Pulmonary artery endothelial cell (primary cell): ENCODE results near the gene CAMTA1. TPM values are rescaled to one million over a fixed set of nuclear protein-coding genes. Genes with fewer than 3 reads are reported as not detected.

Source experiments
- DNase-seq: peaks from one replicate; pipeline ENCODE4 v3.0.0-alpha.2; 2011; ENCODE audit warnings: low read depth, low spot score
- total RNA-seq: library from RNA; depleted of rRNA; stranded (reverse); fragments of >200 nt; gene quantifications from 2 replicates; pipeline ENCODE4 v1.2.3, GENCODE V29; 2014

CAMTA1 gene
- total RNA-seq, 1 donor from 2014 or later = 54.0 TPM

DNA sequence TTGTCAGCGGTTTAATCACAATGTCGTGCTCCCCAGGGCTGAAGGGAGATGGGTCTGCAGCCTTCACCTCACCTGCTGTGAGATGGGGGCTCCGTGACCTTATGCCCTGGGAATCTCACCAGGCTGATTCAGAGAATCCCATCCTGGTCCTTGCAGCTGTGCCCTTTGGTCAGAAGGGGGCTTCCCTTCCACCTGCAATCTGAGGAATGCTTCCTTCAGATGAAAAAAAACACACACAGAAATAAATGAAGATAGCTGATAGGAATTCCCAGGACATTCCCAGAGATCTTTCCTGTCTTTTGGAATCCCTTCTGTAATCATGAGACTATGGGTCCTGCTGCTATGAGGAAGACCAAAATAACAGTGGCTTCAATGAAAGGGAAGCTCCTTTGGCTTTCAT, 858.8 kb downstream of the CAMTA1 start:
- DNase-seq = no peak

DNA sequence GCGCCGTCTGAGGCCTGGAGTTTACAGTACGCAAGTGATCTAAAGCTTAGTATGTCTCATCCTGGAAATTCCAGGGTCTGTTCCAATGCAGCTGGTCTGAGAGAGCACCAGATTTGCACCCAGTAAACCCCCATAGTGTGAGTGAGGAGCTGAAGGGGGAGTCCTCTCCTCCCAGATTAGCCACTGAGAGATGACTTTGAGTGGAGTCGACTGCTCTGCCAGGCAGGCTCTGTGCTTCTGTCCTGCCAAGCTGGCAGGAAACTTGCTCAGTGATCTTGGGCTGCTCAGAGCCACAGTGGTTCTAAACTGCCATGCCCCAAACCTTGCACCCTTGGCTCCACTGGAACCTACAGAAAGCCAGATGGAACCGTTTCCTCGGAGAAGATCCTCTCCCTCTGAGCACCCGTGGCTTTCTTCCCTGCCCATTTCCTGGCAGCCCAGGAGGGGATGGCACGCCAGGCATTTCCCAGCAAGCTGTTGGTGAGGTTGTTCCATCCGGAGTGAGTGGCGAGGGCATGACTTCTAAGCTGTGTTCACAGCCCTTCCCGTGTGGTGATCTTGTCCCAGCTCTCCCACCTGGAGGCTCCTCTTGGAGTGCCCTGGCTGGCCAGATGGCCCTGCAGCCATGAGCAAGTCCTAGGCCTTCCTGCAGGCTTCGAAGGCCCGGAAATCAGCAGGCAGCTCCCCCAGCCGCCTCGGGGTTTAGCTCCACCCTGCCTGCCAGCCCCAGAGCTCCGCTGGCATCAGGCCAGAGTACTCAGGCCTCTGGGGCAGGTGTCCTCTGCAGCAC, 859.9 kb downstream of the CAMTA1 start:
- no peak for DNase-seq

DNA sequence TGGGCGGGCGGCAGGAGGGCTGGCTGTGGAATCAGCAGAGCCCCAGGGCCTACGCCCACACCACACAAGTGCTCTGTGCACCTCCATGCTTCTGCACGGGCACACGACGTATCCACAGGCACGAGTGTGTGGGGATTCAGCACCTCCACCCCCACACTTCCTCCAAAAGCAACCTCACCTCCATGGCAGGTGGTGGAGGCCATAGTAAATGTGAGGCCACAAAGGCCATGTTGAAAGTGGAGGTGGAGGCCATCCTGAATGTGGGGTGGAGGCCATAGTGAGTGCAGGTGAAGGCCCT, 860.4 kb downstream of the CAMTA1 start:
- DNase-seq = no peak

DNA sequence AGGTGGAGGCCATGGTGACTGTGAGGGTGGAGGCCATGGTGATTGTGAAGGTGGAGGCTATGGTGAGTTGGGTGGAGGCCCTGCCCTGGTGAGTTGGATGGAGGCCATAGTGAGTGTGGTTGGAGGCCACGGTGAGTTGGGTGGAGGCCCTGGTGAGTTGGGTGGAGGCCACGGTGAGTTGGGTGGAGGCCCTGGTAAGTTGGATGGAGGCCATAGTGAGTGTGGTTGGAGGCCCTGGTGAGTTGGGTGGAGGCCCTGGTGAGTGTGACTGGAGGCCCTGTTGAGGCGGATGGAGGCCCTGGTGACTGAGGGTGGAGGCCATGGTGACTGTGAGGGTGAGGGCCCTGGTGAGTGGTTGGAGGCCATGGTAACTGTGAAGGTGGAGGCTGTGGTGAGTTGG, 860.9 kb downstream of the CAMTA1 start:
- no peak for DNase-seq

DNA sequence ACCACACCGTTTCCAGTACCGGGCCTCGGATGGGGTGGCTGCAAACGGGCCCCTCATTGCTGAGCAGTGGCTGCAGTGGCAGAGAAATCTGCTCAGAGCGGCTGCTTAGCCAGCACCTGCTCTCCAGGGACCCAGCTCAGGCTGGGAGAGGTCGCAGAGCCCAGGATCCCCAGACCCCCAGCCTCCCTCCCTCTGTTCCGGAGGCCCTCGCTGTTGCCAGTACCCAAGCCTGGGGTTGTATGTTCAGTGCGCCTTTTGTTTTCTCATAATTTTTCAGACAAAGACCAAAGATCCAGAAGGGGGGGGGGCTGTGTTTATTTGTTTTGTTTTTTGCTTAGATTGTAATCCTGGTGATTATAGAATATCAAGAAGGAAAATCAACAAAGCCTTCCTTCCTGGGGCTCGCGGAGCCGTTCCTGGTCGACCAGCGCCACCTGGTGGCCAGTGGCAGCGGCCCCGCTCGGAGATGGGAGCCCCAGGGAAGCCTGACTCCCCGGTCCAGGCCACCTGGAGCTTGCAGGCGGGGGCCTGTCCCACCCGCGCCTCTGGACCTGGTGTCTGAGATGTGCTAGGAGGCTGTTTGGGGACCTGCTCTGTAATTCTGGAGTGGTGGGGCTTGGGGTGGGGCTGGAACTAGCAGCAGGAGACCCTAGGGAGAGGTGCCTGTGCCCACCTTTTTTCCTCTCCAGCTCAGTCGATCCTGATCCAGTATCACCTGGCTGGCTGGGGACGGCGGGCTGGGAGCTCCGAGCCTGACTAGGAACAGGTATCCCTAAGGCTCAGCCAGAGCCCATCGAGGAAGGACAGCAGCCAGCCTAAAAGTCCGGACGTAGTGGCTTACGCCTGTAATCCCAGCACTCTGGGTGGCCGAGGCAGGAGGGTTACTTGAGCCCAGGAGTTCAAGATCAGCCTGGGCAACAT, 862.0 kb downstream of the CAMTA1 start:
- no peak for DNase-seq

DNA sequence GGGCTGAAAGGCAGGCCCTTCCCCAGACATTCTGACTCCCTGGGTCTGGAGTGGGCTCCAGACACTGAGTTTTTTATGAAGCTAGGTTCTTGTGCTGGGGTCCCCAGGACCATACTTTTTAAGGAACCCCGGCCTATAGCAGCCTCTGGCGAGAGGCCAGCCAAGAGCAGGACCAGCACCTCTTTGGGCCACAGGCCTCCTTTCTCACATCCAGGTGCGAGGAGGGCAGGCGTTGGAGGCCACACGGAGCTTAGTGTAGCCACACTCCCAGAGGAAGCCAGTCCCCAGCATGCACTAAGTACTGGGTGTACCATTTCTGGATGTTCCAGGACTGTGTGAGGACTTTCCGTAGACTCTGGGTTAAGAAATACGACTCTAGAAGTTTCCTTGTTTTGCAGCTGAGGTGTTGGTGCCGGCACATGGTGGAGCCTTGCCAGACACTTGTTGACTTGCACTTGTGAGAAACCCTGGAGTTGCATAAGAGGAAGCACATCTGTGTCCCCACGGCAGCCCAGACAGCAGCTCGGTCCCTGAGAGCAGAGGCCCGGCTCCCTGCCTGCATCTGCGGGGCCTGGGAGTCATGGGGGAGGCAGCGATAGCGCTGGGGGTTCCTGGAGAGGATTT, 863.6 kb downstream of the CAMTA1 start:
- no peak for DNase-seq

GRCh38 chr1:7650801-7651200, 865.5 kb downstream of the CAMTA1 start:
- no peak for DNase-seq

DNA sequence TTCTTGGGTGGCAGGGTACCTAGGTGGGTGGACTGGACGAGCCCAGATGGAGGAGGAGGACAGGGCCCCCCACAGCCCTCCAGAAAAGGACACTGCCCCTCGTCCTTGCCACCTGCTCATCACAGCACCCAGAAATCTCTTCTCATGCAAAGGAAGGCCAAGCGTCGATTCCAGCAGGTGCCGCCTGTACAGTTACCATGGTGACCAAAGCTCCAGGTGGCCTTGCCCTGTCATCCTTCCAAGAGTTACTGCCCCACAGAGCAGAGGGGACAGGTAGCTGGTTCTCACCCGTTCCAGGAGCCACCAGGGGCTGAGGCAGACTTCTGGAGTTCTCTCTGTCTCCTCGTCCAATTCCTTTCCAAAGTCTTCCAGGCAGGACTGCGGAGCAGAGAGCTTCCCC, 865.9 kb downstream of the CAMTA1 start:
- DNase-seq = no peak

GRCh38 chr1:7652061-7652460, 866.8 kb downstream of the CAMTA1 start:
- no peak for DNase-seq

- DNase-seq = no peak
Measured at GRCh38 chr1:7652515-7653098, 867.4 kb downstream of the CAMTA1 start.

GRCh38 chr1:7654725-7655124, 869.5 kb downstream of the CAMTA1 start:
- DNase-seq = no peak

DNA sequence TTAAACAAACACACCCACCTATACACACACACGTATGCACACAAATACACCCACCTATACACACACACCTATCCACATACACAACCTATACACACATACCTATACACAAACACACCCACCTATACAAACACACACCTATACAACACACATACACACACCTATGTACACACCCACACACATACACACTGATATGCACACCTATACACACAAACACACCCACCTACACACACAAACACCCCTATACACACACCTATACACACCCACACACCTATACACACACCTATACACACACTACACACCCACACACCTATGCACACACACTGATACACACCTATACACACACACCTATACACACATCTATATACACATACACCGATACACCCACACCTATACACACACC, 870.1 kb downstream of the CAMTA1 start:
- no peak for DNase-seq

DNA sequence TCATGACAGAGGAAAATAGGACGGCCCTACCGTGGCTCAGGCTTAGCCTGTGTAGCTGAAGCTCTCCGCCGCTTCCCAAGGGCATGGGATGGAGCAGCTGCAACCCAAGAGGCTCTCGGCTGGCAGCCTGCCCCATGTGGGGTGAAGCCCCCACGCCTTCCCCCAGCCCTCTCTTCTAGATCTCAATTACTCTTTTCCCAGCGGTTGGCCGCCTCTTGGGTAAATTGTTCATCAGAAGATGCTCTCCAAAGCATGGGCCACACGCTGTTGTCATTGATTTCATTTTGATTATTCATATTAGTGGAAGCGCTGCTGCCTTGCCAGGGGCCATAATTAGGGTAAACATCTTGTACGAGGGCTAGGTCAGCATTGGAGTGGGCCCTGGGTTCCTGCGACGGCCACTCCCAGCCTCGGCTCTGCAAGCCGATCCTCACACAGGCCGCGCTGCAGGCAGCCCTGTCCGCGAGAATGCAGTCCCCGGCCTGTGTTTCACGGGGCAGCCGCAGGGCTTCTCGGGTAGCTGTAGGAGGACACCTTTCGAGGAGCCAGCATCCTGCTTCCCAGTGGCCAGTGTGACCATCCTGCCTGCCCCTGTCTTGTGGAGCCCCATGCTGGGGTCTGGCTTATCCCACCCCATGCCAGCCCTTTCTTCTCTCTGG, 871.4 kb downstream of the CAMTA1 start:
- DNase-seq = no peak

GRCh38 chr1:7657287-7658016, 872.2 kb downstream of the CAMTA1 start:
- DNase-seq = no peak

- DNase-seq = no peak
Measured at GRCh38 chr1:7658099-7658498, 872.8 kb downstream of the CAMTA1 start.

DNA sequence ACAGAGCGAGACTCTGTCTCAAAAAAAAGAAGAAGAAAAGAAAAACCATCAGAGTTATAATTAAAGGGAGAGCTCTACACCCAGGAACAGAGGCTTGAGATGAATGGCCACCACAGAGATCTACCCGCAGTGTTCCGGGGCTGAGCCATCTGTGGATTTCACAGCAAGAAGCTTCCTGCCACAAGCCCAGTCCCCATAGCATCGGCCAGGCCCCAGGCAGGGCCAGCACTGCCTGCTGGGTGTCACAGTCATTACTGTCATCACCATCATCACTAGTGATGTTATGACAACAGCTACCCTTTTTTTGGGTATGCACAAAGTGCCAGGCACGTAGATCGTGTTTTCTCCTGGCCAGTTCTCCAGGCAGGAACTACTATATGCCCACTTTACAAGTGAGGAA, 874.3 kb downstream of the CAMTA1 start:
- no peak for DNase-seq

DNA sequence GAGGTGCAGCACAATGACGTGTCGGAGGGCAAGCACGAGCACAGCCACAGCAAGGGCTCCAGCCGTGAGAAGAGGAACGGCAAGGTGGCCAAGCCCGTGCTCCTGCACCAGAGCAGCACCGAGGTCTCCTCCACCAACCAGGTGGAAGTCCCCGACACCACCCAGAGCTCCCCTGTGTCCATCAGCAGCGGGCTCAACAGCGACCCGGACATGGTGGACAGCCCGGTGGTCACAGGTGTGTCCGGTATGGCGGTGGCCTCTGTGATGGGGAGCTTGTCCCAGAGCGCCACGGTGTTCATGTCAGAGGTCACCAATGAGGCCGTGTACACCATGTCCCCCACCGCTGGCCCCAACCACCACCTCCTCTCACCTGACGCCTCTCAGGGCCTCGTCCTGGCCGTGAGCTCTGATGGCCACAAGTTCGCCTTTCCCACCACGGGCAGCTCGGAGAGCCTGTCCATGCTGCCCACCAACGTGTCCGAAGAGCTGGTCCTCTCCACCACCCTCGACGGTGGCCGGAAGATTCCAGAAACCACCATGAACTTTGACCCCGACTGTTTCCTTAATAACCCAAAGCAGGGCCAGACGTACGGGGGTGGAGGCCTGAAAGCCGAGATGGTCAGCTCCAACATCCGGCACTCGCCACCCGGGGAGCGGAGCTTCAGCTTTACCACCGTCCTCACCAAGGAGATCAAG, 878.3 kb downstream of the CAMTA1 start:
- DNase-seq = no peak

- no peak for DNase-seq
Measured at GRCh38 chr1:7664147-7664892, 879.1 kb downstream of the CAMTA1 start.

GRCh38 chr1:7664893-7665250, 879.6 kb downstream of the CAMTA1 start:
- DNase-seq = no peak

DNA sequence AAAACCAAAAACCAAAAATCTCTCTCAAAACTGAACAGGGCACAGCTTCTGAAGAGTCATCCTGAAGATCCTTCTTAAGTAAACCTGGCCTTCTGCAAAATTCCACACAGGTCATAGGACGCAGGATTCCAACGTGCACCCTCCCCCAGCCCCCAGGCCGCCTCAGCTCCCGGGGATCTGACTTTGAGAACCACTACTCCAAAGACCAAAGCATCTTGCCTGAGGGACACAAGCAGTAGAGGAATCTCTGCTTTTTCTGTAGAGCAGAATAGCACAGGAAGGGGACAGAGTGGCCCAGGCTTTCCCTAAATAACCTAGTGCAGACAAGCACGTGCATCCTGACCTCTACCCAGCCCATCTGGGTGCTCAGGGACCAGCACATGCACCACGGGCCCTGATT, 881.0 kb downstream of the CAMTA1 start:
- DNase-seq = no peak
